ENCODE measurements around the gene LTB4R2. TPM values are rescaled to one million over a fixed set of nuclear protein-coding genes. Genes with fewer than 3 reads are reported as not detected.

The LTB4R2 gene
- total RNA-seq, 6 donors from 2014 or later = 6.2 to 49.2 (median 10.9) TPM

DNA sequence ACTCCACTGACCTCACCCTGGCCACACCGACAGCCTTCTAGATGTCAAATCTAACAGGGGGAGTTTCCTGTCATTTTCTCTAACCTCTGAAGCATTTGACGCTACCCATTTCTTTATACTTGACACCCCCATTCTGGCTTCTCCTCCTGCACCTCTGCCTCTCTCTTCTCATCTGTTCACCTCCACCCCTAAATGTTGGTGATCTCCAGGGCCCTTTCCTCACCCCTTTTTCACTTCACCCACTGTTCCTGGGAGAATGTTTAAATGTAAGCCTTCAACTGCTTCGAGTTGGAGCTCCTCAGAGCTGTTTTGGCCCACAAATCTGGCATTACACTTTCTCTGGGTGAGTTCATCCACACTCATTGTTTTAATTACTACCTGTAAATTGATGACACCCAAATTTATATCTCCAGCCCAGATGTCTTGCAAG is 38.1 kb upstream of the LTB4R2 start:
- ATAC-seq (ENCODE audit: low FRiP score in 2 of 2) = no peak
- no peaks in the 10 kb centered on the region for H3K9me3 ChIP-seq
- H3K27ac ChIP-seq = peak overlapping the region; percentile 96 to 99 (median 97)
- H3K36me3 ChIP-seq = peaks cover 2 to 31% (median 22%) of the 10 kb centered on the region in 4 donors
- no peak for DNase-seq
- WGBS, 2 donors = 20 to 23% methylated on average over 3 of the region's 3 CpGs
- H3K4me1 ChIP-seq = peaks cover 13 to 47% (median 42%) of the 10 kb centered on the region in 4 donors
- no peak for TF ChIP-seq EP300 (IDR thresholded peaks at IDR 0.05)
- TF ChIP-seq, protein P1, sequence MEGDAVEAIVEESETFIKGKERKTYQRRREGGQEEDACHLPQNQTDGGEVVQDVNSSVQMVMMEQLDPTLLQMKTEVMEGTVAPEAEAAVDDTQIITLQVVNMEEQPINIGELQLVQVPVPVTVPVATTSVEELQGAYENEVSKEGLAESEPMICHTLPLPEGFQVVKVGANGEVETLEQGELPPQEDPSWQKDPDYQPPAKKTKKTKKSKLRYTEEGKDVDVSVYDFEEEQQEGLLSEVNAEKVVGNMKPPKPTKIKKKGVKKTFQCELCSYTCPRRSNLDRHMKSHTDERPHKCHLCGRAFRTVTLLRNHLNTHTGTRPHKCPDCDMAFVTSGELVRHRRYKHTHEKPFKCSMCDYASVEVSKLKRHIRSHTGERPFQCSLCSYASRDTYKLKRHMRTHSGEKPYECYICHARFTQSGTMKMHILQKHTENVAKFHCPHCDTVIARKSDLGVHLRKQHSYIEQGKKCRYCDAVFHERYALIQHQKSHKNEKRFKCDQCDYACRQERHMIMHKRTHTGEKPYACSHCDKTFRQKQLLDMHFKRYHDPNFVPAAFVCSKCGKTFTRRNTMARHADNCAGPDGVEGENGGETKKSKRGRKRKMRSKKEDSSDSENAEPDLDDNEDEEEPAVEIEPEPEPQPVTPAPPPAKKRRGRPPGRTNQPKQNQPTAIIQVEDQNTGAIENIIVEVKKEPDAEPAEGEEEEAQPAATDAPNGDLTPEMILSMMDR (IDR thresholded peaks at IDR 0.05) = no peak
- TF ChIP-seq POLR2A (IDR thresholded peaks at IDR 0.05) = no peak
- no peak for TF ChIP-seq POLR2AphosphoS5 (IDR thresholded peaks at IDR 0.05)
- H3K27me3 ChIP-seq = no peaks in the 10 kb centered on the region
- peak overlapping the region; percentile 82 to 96 (median 86) for H3K4me3 ChIP-seq

DNA sequence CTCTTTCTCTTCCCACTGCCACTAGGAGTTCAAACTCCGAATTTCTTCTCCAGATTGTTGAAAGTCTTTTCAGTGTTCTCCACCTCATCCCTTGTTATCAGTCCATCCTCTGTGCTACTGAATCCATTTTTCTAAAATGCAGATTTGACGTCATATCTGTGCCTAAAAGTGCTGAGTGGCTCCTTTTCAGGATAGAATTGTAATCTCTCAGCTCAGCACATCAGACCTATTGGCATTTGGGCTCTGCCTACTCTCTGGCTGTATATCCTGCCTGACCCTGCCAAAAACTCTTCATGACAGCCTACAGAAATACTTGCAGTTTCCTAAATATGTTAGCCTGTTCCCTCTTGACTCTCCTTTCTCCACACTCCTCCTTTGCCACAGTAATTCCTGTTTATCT is 37.5 kb upstream of the LTB4R2 start:
- Histone ChIP-seq H3K27me3 (no peaks in the 10 kb centered on the region), H3K4me3 (no peak overlapping the region), H3K4me1 (peaks cover 13 to 51% (median 44%) of the 10 kb centered on the region in 4 donors), H3K27ac (peak overlapping the region; percentile 96 to 99 (median 97)), H3K36me3 (peaks cover 0 to 24% (median 17%) of the 10 kb centered on the region in 4 donors), H3K9me3 (no peaks in the 10 kb centered on the region)
- TF ChIP-seq EP300 (IDR thresholded peaks at IDR 0.05) = peak in 1 of 4 donors; percentile 8
- TF ChIP-seq, protein P1 (IDR thresholded peaks at IDR 0.05) = no peak
- no peak for TF ChIP-seq POLR2AphosphoS5 (IDR thresholded peaks at IDR 0.05)
- 75 to 86% methylated on average over 2 of the region's 2 CpGs for WGBS, 2 donors
- DNase-seq = no peak
- ATAC-seq (ENCODE audit: low FRiP score in 2 of 2) = no peak

DNA sequence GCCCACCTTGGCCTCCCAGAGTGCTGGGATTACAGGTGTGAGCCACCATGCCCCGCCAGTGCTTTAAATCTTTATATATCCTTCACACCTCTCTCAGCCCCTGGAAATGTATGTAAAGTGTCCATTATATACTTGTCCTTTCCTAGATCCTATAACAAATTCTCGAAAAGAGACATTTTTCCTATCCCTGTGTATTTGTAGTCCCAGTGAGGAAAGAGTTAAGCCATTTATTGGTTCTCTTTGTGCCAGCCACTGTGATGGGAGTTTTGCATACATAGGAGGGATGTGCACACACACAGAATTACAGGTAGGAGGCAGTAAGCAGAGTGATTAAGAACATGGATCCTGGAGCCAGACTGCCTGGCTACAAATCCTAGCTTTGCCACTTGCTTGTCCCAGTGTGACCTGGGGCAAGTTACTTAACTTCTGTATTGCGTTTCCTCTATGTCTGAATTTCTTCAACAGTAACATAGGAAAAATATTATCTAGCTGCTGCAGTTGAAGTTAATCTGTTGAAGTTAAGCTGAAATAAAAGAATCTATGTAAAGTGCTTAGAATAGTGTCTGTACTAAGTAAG is 36.4 kb upstream of the LTB4R2 start:
- 44 to 68% methylated on average over 3 of the region's 3 CpGs for WGBS, 2 donors

DNA sequence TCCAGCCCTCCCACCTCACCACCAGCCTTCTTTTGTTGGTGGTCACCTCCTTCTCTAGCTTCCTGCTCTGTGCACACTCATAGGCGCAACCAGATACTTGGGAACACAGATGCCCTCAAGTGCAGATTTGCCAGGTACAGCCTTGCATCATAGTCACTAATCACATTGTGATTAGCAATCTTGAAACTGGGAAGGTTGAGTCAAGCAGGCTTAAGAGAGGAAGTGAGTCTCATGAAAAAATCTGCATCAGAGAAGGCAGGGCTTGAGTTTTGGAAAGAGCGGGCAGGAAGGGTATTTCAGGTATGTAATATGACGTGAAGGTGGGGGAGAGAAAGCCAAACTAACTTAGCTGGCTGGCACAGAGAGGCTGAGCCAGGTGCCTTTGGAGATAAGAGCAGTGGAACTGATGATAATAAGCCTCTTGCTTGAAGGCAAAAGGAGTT is 35.8 kb upstream of the LTB4R2 start:
- ATAC-seq (ENCODE audit: low FRiP score in 2 of 2) (peak; percentile 14 to 71), DNase-seq (peak in 1 of 2 donors; percentile 79)
- Histone ChIP-seq H3K27me3 (no peaks in the 10 kb centered on the region), H3K27ac (peak overlapping the region; percentile 96 to 99 (median 97)), H3K9me3 (no peaks in the 10 kb centered on the region), H3K4me1 (peaks cover 19 to 57% (median 53%) of the 10 kb centered on the region in 4 donors), H3K36me3 (peaks cover 0 to 8% (median 5%) of the 10 kb centered on the region in 4 donors), H3K4me3 (no peak overlapping the region)
- 39 to 44% methylated on average over 3 of the region's 3 CpGs for WGBS, 2 donors
- TF ChIP-seq POLR2AphosphoS5 (IDR thresholded peaks at IDR 0.05) (peak; percentile 52 to 74), POLR2A (IDR thresholded peaks at IDR 0.05) (peak in 1 of 4 donors; percentile 36), EP300 (IDR thresholded peaks at IDR 0.05) (peak in 2 of 4 donors; percentile 37 to 90)
- TF ChIP-seq, protein P1 (IDR thresholded peaks at IDR 0.05) = no peak

More for the DNA sequence above, 36.4 kb upstream of the LTB4R2 start:
- Histone ChIP-seq H3K27ac (peak overlapping the region; percentile 96 to 99 (median 97)), H3K27me3 (no peaks in the 10 kb centered on the region), H3K4me3 (no peak overlapping the region), H3K9me3 (no peaks in the 10 kb centered on the region), H3K4me1 (peaks cover 15 to 54% (median 48%) of the 10 kb centered on the region in 4 donors), H3K36me3 (peaks cover 0 to 14% (median 9%) of the 10 kb centered on the region in 4 donors)
- ATAC-seq (ENCODE audit: low FRiP score in 2 of 2) = no peak
- peak in 1 of 2 donors; percentile 43 for DNase-seq
- TF ChIP-seq POLR2A (IDR thresholded peaks at IDR 0.05) (no peak), POLR2AphosphoS5 (IDR thresholded peaks at IDR 0.05) (no peak), EP300 (IDR thresholded peaks at IDR 0.05) (no peak)
- TF ChIP-seq, protein P1 (IDR thresholded peaks at IDR 0.05) = peak in 2 of 6 experiments; percentile 8 to 20
